ENCODE data around the gene MITF. TPM values are rescaled to one million over a fixed set of nuclear protein-coding genes. Genes with fewer than 3 reads are reported as not detected.

Gene MITF
- total RNA-seq, 2 donors from 2014 or later = 9.3 to 12.2 TPM

DNA sequence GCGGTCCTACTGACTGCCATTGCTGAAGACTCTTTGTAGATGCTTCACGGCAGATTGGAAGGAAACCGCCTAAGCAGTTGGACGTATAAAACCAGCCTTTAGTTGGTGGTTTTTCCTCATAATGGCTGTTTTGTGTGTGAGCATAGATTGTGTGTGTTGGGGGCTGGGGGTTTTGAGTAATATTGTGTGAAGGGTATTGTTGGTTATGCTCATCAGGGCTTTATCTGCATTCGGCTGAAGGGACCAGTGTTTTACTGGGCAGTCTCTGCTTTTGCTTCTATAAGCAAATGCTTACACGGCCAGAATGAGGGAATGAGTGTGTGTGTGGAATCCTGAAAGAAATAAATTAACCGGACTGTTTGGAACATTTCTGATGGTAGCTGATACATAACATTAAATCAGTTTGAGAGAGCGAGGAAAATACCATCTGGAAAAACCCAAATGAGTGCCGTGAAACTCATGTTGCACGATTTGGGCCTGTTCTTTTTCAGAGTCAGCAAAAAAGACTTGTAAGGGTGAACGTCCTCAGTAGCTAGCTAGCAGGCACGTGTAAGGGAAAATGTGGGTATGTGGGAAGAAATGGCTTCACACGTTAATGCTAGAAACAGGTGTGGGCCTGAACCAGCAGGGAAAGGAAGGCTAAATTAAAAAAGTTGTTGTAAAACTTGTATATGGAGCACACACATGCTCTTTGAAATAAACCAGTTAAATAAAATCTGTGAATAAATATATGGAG lies 1.9 kb downstream of the MITF start:
- Histone ChIP-seq H3K36me3 (replicated peaks in 1 of 2; ENCODE audit: insufficient read depth in 1 of 2, low read depth in 2 of 2) (no peaks in the 10 kb centered on the region), H3K4me1 (peaks cover 15% of the 10 kb centered on the region), H3K27ac (no peak overlapping the region), H3K9me3 (no peaks in the 10 kb centered on the region), H3K4me3 (no peak overlapping the region), H3K27me3 (no peaks in the 10 kb centered on the region)
- DNase-seq (no peak), ATAC-seq (no peak)
- TF ChIP-seq, protein P1, sequence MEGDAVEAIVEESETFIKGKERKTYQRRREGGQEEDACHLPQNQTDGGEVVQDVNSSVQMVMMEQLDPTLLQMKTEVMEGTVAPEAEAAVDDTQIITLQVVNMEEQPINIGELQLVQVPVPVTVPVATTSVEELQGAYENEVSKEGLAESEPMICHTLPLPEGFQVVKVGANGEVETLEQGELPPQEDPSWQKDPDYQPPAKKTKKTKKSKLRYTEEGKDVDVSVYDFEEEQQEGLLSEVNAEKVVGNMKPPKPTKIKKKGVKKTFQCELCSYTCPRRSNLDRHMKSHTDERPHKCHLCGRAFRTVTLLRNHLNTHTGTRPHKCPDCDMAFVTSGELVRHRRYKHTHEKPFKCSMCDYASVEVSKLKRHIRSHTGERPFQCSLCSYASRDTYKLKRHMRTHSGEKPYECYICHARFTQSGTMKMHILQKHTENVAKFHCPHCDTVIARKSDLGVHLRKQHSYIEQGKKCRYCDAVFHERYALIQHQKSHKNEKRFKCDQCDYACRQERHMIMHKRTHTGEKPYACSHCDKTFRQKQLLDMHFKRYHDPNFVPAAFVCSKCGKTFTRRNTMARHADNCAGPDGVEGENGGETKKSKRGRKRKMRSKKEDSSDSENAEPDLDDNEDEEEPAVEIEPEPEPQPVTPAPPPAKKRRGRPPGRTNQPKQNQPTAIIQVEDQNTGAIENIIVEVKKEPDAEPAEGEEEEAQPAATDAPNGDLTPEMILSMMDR (IDR thresholded peaks at IDR 0.05) = no peak
- no peak for TF ChIP-seq POLR2A (IDR thresholded peaks at IDR 0.05)
- 80 to 82% methylated on average over 13 of the region's 13 CpGs for WGBS, 2 donors
- intact Hi-C loops (cut with DNase I) = no loop called here

DNA sequence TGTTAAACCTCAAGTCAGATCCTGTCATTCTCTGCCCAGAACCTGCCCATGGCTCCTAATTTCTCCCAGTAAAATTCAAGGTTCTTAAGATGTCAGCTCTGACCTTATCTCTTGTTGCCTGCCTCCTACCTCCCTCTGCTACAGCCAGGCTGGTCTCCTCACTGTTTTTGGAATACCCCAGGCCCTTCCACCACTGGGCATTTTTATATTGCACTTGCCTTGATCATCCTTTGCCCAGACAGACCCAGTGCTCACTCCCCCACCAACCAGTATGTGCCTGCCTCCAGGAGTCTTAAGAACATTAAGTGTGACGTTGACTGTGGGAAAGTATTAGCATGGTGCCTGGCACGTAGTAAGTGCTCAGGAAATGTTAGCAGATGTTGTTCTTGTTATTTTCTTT lies 3.1 kb downstream of the MITF start:
- DNase-seq = no peak
- no peak overlapping the region for H3K27ac ChIP-seq
- intact Hi-C loops (cut with DNase I) = no loop called here
- no peaks in the 10 kb centered on the region for H3K36me3 ChIP-seq (replicated peaks in 1 of 2; ENCODE audit: insufficient read depth in 1 of 2, low read depth in 2 of 2)
- WGBS, 2 donors = 64 to 68% methylated on average over 2 of the region's 2 CpGs
- ATAC-seq = no peak
- no peaks in the 10 kb centered on the region for H3K9me3 ChIP-seq
- H3K27me3 ChIP-seq = no peaks in the 10 kb centered on the region
- H3K4me3 ChIP-seq = no peak overlapping the region
- TF ChIP-seq POLR2A (IDR thresholded peaks at IDR 0.05) = no peak
- TF ChIP-seq, protein P1 (IDR thresholded peaks at IDR 0.05) = no peak
- H3K4me1 ChIP-seq = peaks cover 21% of the 10 kb centered on the region

DNA sequence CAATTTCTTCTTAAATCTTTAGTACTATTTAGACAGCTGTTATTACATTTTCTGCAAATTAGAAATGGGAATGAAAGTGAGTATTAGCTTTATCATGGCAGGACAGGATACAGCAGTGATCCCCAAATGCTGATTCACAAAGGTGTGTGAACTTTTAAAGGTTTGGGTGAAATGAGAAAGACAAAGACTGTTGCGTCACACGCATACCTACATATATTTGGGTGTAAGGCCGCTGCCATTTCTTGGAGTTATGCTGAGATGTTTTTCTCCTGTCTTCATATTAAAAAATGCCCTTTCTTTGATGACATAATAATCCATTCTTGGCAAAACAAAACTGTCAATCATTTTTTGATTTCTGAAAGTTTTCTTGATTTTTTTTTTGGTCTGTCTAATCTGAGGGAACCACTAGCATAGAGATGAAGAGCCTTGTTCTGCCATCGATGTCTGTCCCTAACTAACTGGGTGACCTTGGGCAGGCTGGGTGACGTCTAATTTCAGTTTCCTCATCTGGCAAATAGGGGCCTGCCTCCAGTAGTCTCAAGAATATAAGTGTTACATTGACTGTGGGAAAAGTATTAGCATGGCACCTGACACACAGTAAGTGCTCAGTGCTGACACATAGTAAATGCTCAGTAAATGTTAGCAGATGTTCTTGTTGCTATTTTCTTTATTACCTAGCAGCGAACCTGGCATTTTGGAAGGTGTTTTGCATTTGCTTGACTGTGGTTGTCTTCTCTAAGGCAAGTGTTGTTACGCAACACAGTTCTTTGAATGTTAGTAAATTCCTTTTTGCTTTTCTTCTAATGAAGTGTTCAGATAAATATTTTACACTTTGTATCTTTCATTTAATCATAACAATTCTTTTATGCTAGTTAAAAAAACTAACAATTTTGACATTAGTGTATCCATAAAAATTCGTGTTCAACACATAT lies 5.0 kb downstream of the MITF start:
- H3K27ac ChIP-seq = no peak overlapping the region
- 84 to 88% methylated on average over 8 of the region's 8 CpGs for WGBS, 2 donors

DNA sequence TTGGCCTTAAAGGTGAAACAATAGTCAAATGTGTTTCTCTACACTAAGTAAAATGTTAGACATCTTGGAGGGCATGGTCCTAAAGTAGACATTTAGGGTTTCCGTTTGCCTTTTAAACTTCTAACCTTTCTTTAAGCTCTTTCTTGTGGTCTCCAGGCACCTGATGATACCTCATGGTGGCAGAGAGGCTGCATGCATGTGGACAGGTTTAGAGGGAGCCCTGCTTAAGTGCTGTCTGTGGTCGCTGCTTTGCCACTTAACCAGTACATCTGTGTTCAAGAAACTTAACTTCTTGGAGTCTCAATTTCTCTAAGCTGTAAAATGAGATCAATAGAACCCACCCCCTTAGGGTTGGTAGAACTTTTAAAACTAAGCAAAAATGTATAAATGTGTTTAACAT lies 6.2 kb downstream of the MITF start:
- no peaks in the 10 kb centered on the region for H3K27me3 ChIP-seq
- DNase-seq = no peak
- H3K9me3 ChIP-seq = no peaks in the 10 kb centered on the region
- no peak overlapping the region for H3K4me3 ChIP-seq
- H3K36me3 ChIP-seq (replicated peaks in 1 of 2; ENCODE audit: insufficient read depth in 1 of 2, low read depth in 2 of 2) = no peaks in the 10 kb centered on the region
- no peak for ATAC-seq
- intact Hi-C loops (cut with DNase I) = no loop called here
- H3K4me1 ChIP-seq = peaks cover 14% of the 10 kb centered on the region
- WGBS, 2 donors = 75 to 93% methylated on average over 2 of the region's 2 CpGs
- TF ChIP-seq, protein P1 (IDR thresholded peaks at IDR 0.05) = no peak
- no peak for TF ChIP-seq POLR2A (IDR thresholded peaks at IDR 0.05)
- no peak overlapping the region for H3K27ac ChIP-seq

More for the DNA sequence above, 5.0 kb downstream of the MITF start:
- Histone ChIP-seq H3K4me1 (peaks cover 16% of the 10 kb centered on the region), H3K36me3 (replicated peaks in 1 of 2; ENCODE audit: insufficient read depth in 1 of 2, low read depth in 2 of 2) (no peaks in the 10 kb centered on the region), H3K4me3 (no peak overlapping the region), H3K9me3 (no peaks in the 10 kb centered on the region), H3K27me3 (no peaks in the 10 kb centered on the region)
- intact Hi-C loops (cut with DNase I) = no loop called here
- no peak for ATAC-seq
- no peak for DNase-seq
- TF ChIP-seq, protein P1 (IDR thresholded peaks at IDR 0.05) = no peak
- no peak for TF ChIP-seq POLR2A (IDR thresholded peaks at IDR 0.05)
